ENCODE data around the gene ZNF124.
"Not testable (repeated sequence)": the region's sequence is repeated elsewhere in the genome, so short reads cannot be mapped to it uniquely, and the experiment has no call there.

ZNF124 gene

DNA sequence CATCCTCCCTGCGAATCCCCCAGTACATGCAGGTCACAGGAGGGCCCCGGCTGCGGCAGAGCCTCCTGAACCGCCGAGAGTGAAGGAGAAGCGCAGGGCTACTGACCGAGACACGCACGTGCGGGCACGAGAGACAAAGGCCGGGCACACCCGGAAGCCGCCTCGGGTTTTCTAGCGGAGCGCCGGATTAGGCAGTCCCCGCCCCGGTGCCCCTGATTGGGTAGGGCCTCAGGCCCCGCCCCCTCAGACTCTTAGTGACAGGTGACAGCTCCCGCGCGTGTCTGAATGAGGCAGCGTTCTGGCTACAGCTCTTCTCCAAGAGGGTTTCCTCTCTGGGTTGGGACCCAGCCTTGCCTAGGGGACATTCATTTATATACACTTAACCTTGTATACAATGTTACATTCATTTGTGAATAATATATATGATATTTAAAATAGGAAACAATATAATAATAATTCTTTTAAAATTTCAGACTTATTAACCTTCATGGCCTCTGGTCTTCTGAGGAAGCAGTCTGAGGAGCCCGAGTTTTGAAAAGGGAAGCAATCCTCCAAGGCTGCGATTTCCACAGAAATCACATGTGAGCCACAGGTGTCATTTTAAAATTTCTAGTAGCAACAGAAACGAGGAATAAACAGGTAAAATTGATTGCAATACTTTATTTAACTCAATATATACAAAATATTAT lies at the start of gene ZNF124:
Gene ZNF124, minus strand, starts transcription at position 146 of the 689 bp plus-strand sequence. Its CDS starts 143 bp downstream, at position 3.
- not testable (repeated sequence) for H3K9ac ChIP-seq (ENCODE audit: low read depth, low read length); H3K4me1 ChIP-seq (ENCODE audit: control insufficient read depth, insufficient read depth, low read length); H3K9me3 ChIP-seq (ENCODE audit: control insufficient read depth, insufficient read depth, low read length); H3K4me3 ChIP-seq (ENCODE audit: low read depth, low read length); H3K27me3 ChIP-seq (ENCODE audit: control insufficient read depth, insufficient read depth, low read length); H3K36me3 ChIP-seq (ENCODE audit: control insufficient read depth, insufficient read depth, low read length)

DNA sequence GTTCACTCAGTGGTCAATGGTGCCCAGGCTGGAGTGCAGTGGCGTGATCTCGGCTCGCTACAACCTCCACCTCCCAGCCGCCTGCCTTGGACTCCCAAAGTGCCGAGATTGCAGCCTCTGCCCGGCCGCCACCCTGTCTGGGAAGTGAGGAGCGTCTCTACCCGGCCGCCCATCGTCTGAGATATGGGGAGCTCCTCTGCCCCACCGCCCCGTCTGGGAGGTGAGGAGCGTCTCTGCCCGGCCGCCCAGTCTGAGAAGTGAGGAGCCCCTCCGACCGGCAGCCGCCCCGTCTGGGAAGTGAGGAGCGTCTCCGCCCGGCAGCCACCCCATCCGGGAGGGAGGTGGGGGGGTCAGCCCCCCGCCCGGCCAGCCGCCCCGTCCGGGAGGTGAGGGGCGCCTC lies 48.5 kb upstream of the ZNF124 start:
- not testable (repeated sequence) for H3K27me3 ChIP-seq (ENCODE audit: control insufficient read depth, insufficient read depth, low read length); H3K4me1 ChIP-seq (ENCODE audit: control insufficient read depth, insufficient read depth, low read length); H3K9me3 ChIP-seq (ENCODE audit: control insufficient read depth, insufficient read depth, low read length); H3K9ac ChIP-seq (ENCODE audit: low read depth, low read length); H3K4me3 ChIP-seq (ENCODE audit: low read depth, low read length); H3K36me3 ChIP-seq (ENCODE audit: control insufficient read depth, insufficient read depth, low read length)

DNA sequence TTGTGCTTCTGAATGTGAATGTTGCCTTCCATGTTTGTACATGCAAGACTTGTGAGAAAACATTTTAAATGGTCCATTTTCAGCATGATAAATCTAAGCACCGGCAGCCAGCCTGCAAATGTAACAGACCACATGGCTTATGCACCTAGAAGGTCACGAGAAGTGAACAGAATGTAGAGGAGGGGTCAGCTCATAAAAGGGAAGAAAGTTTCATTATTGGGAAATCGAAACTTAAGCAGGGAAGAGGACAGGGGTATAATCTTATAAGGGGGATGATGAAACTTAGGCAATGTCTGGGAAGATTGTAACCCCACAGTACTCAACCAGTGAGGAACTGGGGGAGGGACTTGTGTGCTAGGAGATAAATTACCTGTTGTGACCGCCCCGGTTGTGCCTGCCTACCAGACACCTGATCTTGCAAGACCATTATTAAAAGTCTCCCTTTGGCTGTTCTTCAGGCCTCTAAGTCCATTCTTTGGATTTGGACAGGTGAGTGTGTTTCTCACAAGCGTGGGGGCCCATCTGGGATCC lies 46.4 kb upstream of the ZNF124 start:
- Histone ChIP-seq H3K4me1 (ENCODE audit: control insufficient read depth, insufficient read depth, low read length) (no peaks in the 10 kb centered on the region), H3K9ac (ENCODE audit: low read depth, low read length) (no peak overlapping the region), H3K9me3 (ENCODE audit: control insufficient read depth, insufficient read depth, low read length) (no peaks in the 10 kb centered on the region), H3K27me3 (ENCODE audit: control insufficient read depth, insufficient read depth, low read length) (no peaks in the 10 kb centered on the region), H3K4me3 (ENCODE audit: low read depth, low read length) (no peak overlapping the region), H3K36me3 (ENCODE audit: control insufficient read depth, insufficient read depth, low read length) (no peaks in the 10 kb centered on the region)

DNA sequence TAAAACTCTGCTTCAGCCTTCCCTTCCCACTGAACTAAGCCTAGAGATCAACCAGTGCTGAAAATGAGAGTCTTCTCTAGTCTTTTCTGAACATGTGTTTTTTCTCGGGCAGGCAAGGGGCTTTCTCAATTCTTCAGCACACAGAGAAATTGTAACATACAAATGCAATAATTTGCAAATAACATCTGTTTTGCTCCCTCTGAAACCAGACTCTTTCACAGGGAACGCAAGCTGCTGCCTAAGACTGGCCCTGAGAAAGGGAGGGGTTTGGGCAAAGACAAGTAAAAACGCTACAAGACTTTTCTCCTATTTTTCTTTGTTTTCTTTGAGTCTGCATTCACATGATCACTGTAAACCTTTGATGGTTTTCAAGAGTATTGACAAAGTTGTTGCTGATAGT lies 44.4 kb upstream of the ZNF124 start:
- no peak overlapping the region for H3K4me3 ChIP-seq (ENCODE audit: low read depth, low read length)
- H3K9me3 ChIP-seq (ENCODE audit: control insufficient read depth, insufficient read depth, low read length), result no peaks in the 10 kb centered on the region
- no peaks in the 10 kb centered on the region for H3K36me3 ChIP-seq (ENCODE audit: control insufficient read depth, insufficient read depth, low read length)
- H3K9ac ChIP-seq (ENCODE audit: low read depth, low read length), result no peak overlapping the region
- H3K27me3 ChIP-seq (ENCODE audit: control insufficient read depth, insufficient read depth, low read length), result no peaks in the 10 kb centered on the region
- no peaks in the 10 kb centered on the region for H3K4me1 ChIP-seq (ENCODE audit: control insufficient read depth, insufficient read depth, low read length)

DNA sequence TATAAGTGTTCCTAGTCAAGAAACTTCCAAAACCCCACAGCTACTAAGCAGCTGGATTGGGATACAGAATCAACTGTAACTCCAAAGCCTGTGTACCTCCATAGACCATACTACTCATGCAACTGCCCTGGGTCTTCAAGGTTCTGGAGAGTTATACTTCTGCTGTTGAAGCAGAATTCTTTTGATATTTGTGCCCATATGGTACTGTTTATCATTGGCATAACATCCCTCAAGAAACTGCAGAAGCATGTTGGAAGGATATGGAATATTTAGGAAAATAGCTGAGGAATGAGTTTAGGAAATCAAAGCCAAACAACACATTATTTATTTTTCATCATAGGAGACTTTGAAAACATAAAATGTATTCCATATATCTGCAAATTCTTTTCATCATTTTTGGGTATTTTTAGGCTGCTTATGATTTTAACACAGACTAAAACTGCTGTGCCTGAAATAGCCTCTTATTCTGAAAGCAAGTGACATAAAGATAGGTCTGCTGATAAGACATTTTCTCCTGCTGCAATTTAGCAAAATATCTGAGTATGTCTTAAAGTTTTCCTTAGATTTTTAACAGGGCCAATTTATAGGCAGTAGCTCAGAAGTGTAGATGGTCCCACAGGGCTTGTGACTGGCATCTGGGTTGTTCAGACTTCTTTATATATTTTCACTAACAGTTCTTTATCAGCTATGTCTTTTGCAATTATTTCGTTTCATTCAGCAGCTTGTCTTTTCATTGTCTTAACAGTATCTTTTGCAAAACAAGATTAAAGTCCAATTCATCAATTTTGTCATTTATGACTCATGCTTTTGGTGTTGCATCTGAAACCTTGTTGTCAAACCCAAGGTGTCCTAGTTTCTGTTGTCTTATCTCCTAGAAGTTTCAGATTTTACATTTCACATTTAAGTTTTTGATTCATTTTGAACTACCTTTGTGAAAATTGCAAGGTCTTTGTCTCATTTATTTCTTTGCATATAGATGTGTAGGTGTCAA lies 41.1 kb upstream of the ZNF124 start:
- Histone ChIP-seq H3K4me3 (ENCODE audit: low read depth, low read length) (no peak overlapping the region), H3K27me3 (ENCODE audit: control insufficient read depth, insufficient read depth, low read length) (no peaks in the 10 kb centered on the region), H3K9ac (ENCODE audit: low read depth, low read length) (no peak overlapping the region)

DNA sequence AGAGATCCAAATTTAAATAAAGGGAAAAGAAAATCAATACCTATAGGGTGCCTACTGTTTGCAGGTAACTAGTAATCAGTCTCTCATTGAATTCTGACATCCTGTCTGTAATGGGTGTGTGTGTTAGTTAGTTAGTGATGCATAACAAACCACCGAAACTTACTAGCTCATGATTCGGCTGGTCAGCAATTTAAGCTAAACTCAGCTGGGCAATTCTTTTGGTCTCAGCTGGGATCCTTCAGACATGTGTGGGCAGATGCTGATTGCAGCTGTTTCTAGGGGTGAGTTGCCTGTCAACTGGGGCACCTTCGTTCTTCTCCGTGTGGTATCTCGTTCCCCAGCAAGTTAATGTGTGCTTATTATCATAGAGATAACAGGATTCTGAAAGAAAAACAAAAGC lies 40.2 kb upstream of the ZNF124 start:
- Histone ChIP-seq H3K4me3 (ENCODE audit: low read depth, low read length) (no peak overlapping the region), H3K4me1 (ENCODE audit: control insufficient read depth, insufficient read depth, low read length) (peaks cover 7% of the 10 kb centered on the region)

More for the DNA sequence above, 41.1 kb upstream of the ZNF124 start:
- Histone ChIP-seq H3K36me3 (ENCODE audit: control insufficient read depth, insufficient read depth, low read length) (no peaks in the 10 kb centered on the region), H3K4me1 (ENCODE audit: control insufficient read depth, insufficient read depth, low read length) (peaks cover 7% of the 10 kb centered on the region), H3K9me3 (ENCODE audit: control insufficient read depth, insufficient read depth, low read length) (no peaks in the 10 kb centered on the region)

DNA sequence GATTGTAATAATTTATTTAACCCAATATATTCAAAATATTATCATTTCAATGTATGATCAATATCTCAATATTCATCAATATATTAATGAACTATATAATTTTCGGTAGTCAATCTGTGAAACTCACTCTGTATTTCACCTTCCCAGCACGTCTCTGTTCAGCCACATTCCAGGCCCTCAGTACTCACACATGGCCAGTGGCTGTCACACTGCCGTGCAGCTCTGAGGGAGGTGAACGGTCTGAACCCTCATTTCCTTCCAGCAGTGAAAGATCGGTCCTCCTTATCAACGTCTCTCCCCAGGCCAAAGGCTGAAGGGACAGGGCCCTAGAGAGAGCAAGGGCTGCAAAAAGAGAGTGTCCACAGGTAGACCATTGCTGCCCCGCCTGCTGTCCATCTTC lies 39.5 kb upstream of the ZNF124 start:
- Histone ChIP-seq H3K4me3 (ENCODE audit: low read depth, low read length) (no peak overlapping the region), H3K9me3 (ENCODE audit: control insufficient read depth, insufficient read depth, low read length) (no peaks in the 10 kb centered on the region), H3K27me3 (ENCODE audit: control insufficient read depth, insufficient read depth, low read length) (no peaks in the 10 kb centered on the region), H3K4me1 (ENCODE audit: control insufficient read depth, insufficient read depth, low read length) (peaks cover 7% of the 10 kb centered on the region), H3K36me3 (ENCODE audit: control insufficient read depth, insufficient read depth, low read length) (no peaks in the 10 kb centered on the region), H3K9ac (ENCODE audit: low read depth, low read length) (no peak overlapping the region)

More for the DNA sequence above, 40.2 kb upstream of the ZNF124 start:
- Histone ChIP-seq H3K9me3 (ENCODE audit: control insufficient read depth, insufficient read depth, low read length) (no peaks in the 10 kb centered on the region), H3K36me3 (ENCODE audit: control insufficient read depth, insufficient read depth, low read length) (no peaks in the 10 kb centered on the region), H3K27me3 (ENCODE audit: control insufficient read depth, insufficient read depth, low read length) (no peaks in the 10 kb centered on the region), H3K9ac (ENCODE audit: low read depth, low read length) (no peak overlapping the region)

DNA sequence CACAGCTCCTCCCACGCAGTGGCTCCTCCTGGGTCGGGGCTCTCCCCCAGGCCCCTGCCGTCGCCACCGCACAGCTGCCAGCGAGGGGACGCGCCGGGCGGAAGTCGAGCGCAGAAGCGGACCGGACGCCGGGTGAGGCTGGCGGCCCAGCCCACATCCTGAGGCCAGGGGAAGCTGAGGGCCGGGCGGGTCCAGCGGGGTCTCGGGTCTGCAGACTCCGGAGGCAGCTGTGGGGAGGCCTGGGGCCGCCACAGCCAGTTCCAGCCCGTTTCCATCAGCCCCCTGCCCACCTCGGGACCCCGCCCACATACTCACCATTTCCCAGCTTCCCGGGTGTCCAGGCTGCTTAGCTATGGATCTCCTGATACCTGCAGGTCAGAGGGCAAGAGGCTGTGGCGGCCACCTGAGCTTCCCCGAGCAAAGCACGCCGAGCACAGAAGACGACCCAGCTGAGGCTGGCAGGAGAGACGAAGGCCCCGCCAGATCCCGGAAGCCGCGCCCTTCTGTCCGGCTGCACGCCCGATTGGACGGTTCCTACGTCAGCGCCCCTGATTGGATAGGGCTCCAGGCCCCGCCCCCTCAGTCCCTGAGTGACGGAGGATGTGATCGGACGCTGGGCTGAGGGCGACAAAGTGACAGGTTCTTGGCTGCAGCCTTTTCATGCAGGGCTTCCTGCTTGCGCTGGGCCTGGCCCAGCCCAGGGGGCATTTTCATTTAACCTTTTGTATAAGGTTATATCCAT lies 38.7 kb upstream of the ZNF124 start:
- Histone ChIP-seq H3K36me3 (ENCODE audit: control insufficient read depth, insufficient read depth, low read length) (no peaks in the 10 kb centered on the region), H3K27me3 (ENCODE audit: control insufficient read depth, insufficient read depth, low read length) (no peaks in the 10 kb centered on the region), H3K9me3 (ENCODE audit: control insufficient read depth, insufficient read depth, low read length) (no peaks in the 10 kb centered on the region), H3K9ac (ENCODE audit: low read depth, low read length) (peak overlapping the region; percentile 14), H3K4me3 (ENCODE audit: low read depth, low read length) (peak overlapping the region; percentile 91), H3K4me1 (ENCODE audit: control insufficient read depth, insufficient read depth, low read length) (peaks cover 7% of the 10 kb centered on the region)

DNA sequence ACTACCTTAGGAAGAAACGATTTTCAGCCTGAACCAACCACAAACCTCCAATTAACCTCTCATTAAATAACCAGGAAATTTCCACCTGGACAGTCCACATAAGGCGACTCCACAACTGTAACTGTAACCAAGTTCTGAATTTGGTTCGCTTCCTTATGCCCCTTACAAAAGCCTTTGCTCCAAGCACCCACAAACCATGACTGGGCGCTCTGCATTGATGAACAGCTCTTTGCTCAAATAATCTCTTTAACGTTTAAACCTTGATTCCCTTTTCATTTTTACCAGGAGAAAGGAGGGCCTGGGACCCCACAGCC lies 38.2 kb upstream of the ZNF124 start:
- Histone ChIP-seq H3K36me3 (ENCODE audit: control insufficient read depth, insufficient read depth, low read length) (no peaks in the 10 kb centered on the region), H3K9ac (ENCODE audit: low read depth, low read length) (peak overlapping the region; percentile 14), H3K4me1 (ENCODE audit: control insufficient read depth, insufficient read depth, low read length) (peaks cover 7% of the 10 kb centered on the region), H3K9me3 (ENCODE audit: control insufficient read depth, insufficient read depth, low read length) (no peaks in the 10 kb centered on the region), H3K4me3 (ENCODE audit: low read depth, low read length) (peak overlapping the region; percentile 91), H3K27me3 (ENCODE audit: control insufficient read depth, insufficient read depth, low read length) (no peaks in the 10 kb centered on the region)

DNA sequence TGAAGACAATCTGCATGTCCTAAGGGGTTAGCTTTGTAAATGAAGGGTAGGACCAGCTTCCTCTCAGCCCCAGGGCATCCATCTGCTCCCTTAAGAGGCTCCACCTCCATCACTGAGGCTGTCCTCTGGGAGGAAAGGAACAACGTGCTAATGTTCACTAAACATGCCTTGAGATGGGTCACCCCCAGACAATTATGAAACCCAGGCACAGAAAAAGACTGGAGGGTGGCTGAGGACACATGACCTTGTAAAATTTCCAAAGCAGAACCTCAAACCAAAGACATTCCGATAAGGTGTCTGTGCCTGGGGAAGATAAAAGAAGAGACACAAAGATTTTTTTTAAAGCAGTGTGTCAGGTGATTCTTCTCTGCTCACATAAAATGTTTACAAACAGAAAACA lies 37.6 kb upstream of the ZNF124 start:
- no peaks in the 10 kb centered on the region for H3K27me3 ChIP-seq (ENCODE audit: control insufficient read depth, insufficient read depth, low read length)
- H3K4me1 ChIP-seq (ENCODE audit: control insufficient read depth, insufficient read depth, low read length), result peaks cover 7% of the 10 kb centered on the region
- H3K9me3 ChIP-seq (ENCODE audit: control insufficient read depth, insufficient read depth, low read length), result no peaks in the 10 kb centered on the region
- no peaks in the 10 kb centered on the region for H3K36me3 ChIP-seq (ENCODE audit: control insufficient read depth, insufficient read depth, low read length)
- H3K4me3 ChIP-seq (ENCODE audit: low read depth, low read length), result peak overlapping the region; percentile 91
- H3K9ac ChIP-seq (ENCODE audit: low read depth, low read length), result no peak overlapping the region

DNA sequence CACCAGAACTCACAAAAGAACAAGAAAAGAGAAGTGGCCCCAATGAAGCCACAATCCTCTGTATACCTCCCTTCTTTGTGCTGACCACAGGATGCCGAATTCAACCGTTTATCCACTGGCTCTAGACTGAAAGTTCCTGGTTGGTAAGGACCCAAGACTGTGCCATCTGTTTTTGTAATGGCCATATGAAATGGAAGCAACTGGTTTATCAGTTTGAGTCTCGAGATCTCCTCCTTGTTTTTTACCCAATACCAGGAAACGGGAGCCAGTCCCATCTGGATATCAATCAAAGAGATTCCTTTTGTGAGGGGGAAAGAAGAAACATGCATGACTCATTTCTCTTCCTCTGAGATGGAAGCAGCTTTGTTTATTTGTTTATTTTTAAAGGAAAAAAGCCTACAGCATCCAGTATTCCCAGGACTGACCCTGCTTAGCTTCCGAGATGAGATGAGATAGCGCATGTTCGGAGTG lies 32.4 kb upstream of the ZNF124 start:
- Histone ChIP-seq H3K4me3 (ENCODE audit: low read depth, low read length) (no peak overlapping the region), H3K36me3 (ENCODE audit: control insufficient read depth, insufficient read depth, low read length) (no peaks in the 10 kb centered on the region), H3K4me1 (ENCODE audit: control insufficient read depth, insufficient read depth, low read length) (peaks cover 4% of the 10 kb centered on the region), H3K9me3 (ENCODE audit: control insufficient read depth, insufficient read depth, low read length) (no peaks in the 10 kb centered on the region), H3K9ac (ENCODE audit: low read depth, low read length) (no peak overlapping the region), H3K27me3 (ENCODE audit: control insufficient read depth, insufficient read depth, low read length) (no peaks in the 10 kb centered on the region)
